Neural progenitor cell (in vitro differentiated cells): Measurements from ENCODE around the gene TBC1D1. TPM values are rescaled to one million over a fixed set of nuclear protein-coding genes. Genes with fewer than 3 reads are reported as not detected.
A peak's percentile ranks its signal among the peaks of the same experiment; 100 is the strongest.

Source experiments
- DNase-seq: peaks from one replicate; pipeline ENCODE4 v3.0.0-alpha.2; 2016; ENCODE audit warnings: low spot score
- H2AFZ ChIP-seq: fragments of 200-600 bp; sonication (generic); replicated peaks from 2 replicates; pipeline ENCODE4 v1.6.1; 2016; ENCODE audit warnings: antibody characterized with exemption
- H3F3A ChIP-seq: fragments of 200-600 bp; sonication (generic); 2 replicates; pipeline ENCODE4 v1.6.1; 2016; ENCODE audit warnings: antibody characterized with exemption, low read depth
- H3K27ac ChIP-seq: fragments of 200-600 bp; sonication (generic); 2 replicates; pipeline ENCODE4 v1.5.1; 2016; ENCODE audit warnings: mild to moderate bottlenecking
- H3K27me3 ChIP-seq: fragments of 200-600 bp; sonication (generic); 2 replicates; pipeline ENCODE4 v1.6.1; 2016; ENCODE audit warnings: mild to moderate bottlenecking, moderate library complexity
- H3K36me3 ChIP-seq: fragments of 200-600 bp; sonication (generic); 2 replicates; pipeline ENCODE4 v1.5.1; 2016
- H3K4me1 ChIP-seq: fragments of 200-600 bp; sonication (generic); 2 replicates; pipeline ENCODE4 v1.6.1; 2016; ENCODE audit warnings: mixed run types
- H3K4me2 ChIP-seq: fragments of 200-600 bp; sonication (generic); 2 replicates; pipeline ENCODE4 v1.6.1; 2016
- H3K4me3 ChIP-seq: fragments of 200-600 bp; sonication (generic); 2 replicates; pipeline ENCODE4 v1.5.1; 2016
- H3K79me2 ChIP-seq: fragments of 200-600 bp; sonication (generic); 2 replicates; pipeline ENCODE4 v1.6.1; 2016; ENCODE audit warnings: low read depth
- H3K9ac ChIP-seq: fragments of 200-600 bp; sonication (generic); 2 replicates; pipeline ENCODE4 v1.6.1; 2016
- H3K9me3 ChIP-seq: fragments of 200-600 bp; sonication (generic); 2 replicates; pipeline ENCODE4 v1.5.1; 2016; ENCODE audit warnings: low read depth
- H4K20me1 ChIP-seq: fragments of 200-600 bp; sonication (generic); 2 replicates; pipeline ENCODE4 v1.6.1; 2016; ENCODE audit warnings: low read depth
- H3K27ac Mint-ChIP-seq: 3 replicates; pipeline ENCODE4 v1.8.0; 2021; ENCODE audit warnings: mixed read lengths
- H3K27me3 Mint-ChIP-seq: 2 replicates; pipeline ENCODE4 v1.8.0; 2022; ENCODE audit warnings: low read depth, mild to moderate bottlenecking, inconsistent platforms, moderate library complexity, mixed read lengths; ENCODE audit not compliant: insufficient read depth
- H3K36me3 Mint-ChIP-seq: 3 replicates; pipeline ENCODE4 v1.8.0; 2021; ENCODE audit warnings: mixed read lengths
- H3K4me1 Mint-ChIP-seq: 3 replicates; pipeline ENCODE4 v1.8.0; 2021; ENCODE audit warnings: mixed read lengths
- H3K4me3 Mint-ChIP-seq: 3 replicates; pipeline ENCODE4 v1.8.0; 2021; ENCODE audit warnings: mild to moderate bottlenecking, moderate library complexity, mixed read lengths
- H3K9me3 Mint-ChIP-seq: 3 replicates; pipeline ENCODE4 v1.8.0; 2020; ENCODE audit warnings: mixed read lengths
- EZH2 ChIP-seq: fragments of 200-600 bp; sonication (generic); IDR thresholded peaks from 2 replicates; pipeline ENCODE4 v1.6.1; 2017; ENCODE audit warnings: antibody characterized with exemption, mild to moderate bottlenecking, moderate library complexity
- EZH2phosphoT487 ChIP-seq: fragments of 200-600 bp; sonication (generic); IDR thresholded peaks from 2 replicates; pipeline ENCODE4 v1.6.1; 2017; ENCODE audit warnings: antibody characterized with exemption
- total RNA-seq: library from RNA; depleted of rRNA; stranded (reverse); fragments of >200 nt; gene quantifications from 2 replicates; pipeline ENCODE4 v1.2.3, GENCODE V29; 2015; ENCODE audit warnings: low replicate concordance
- TF ChIP-seq, protein P1 (sequence below): fragments of 200-600 bp; sonication (generic); IDR thresholded peaks from 2 replicates; pipeline ENCODE4 v1.5.1; 2017; ENCODE audit warnings: antibody characterized with exemption, mild to moderate bottlenecking

The TBC1D1 gene
- total RNA-seq, 1 donor from 2014 or later: 208 TPM

DNA sequence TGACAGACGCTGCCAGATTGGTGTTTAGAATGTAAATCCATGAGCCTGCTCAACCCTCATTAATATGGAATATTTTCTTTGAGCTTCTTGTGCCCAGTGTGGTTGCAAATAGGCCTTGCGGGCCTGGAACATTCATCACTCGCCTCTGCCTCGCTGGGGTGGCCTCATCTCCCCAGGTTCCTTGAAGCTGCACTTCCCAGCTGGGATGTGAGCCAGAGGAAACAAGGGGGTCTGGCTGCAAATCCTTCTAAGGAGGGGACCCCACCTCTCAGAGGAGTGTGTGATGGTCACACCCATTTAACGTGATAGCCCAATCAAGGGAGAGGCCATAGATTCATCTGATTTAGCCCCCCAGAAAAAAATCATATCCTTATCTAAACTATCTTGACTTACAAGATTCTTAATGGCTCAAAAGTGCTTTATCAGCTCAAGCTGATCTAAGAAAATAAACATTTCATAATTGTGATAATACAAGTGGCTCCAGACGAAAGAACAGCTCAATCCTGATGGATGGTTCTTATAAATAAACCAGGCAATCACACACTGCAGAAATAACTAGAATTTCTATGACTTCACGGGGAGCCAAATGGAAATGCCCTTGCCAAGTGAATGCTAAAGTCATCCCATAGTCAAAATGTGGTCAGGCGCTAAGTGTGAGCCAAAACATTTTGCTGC lies 259.2 kb downstream of the TBC1D1 start:
- Mint-ChIP-seq H3K27me3 (peaks cover 9% of the 10 kb centered on the region), H3K4me3 (no peak overlapping the region), H3K36me3 (peaks cover 2% of the 10 kb centered on the region), H3K4me1 (peaks cover 54% of the 10 kb centered on the region), H3K9me3 (peaks cover 2% of the 10 kb centered on the region), H3K27ac (no peak overlapping the region)
- Histone ChIP-seq H4K20me1 (no peaks in the 10 kb centered on the region), H3K27ac (no peak overlapping the region), H3K79me2 (no peaks in the 10 kb centered on the region), H3K9ac (no peak overlapping the region), H2AFZ (no peak overlapping the region), H3K4me2 (no peak overlapping the region), H3K27me3 (no peaks in the 10 kb centered on the region), H3K9me3 (no peaks in the 10 kb centered on the region), H3F3A (no peaks in the 10 kb centered on the region), H3K36me3 (no peaks in the 10 kb centered on the region), H3K4me3 (no peak overlapping the region), H3K4me1 (peaks cover 9% of the 10 kb centered on the region)
- TF ChIP-seq, protein P1, sequence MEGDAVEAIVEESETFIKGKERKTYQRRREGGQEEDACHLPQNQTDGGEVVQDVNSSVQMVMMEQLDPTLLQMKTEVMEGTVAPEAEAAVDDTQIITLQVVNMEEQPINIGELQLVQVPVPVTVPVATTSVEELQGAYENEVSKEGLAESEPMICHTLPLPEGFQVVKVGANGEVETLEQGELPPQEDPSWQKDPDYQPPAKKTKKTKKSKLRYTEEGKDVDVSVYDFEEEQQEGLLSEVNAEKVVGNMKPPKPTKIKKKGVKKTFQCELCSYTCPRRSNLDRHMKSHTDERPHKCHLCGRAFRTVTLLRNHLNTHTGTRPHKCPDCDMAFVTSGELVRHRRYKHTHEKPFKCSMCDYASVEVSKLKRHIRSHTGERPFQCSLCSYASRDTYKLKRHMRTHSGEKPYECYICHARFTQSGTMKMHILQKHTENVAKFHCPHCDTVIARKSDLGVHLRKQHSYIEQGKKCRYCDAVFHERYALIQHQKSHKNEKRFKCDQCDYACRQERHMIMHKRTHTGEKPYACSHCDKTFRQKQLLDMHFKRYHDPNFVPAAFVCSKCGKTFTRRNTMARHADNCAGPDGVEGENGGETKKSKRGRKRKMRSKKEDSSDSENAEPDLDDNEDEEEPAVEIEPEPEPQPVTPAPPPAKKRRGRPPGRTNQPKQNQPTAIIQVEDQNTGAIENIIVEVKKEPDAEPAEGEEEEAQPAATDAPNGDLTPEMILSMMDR: no peak
- TF ChIP-seq EZH2 (no peak), EZH2phosphoT487 (no peak)
- DNase-seq: no peak

DNA sequence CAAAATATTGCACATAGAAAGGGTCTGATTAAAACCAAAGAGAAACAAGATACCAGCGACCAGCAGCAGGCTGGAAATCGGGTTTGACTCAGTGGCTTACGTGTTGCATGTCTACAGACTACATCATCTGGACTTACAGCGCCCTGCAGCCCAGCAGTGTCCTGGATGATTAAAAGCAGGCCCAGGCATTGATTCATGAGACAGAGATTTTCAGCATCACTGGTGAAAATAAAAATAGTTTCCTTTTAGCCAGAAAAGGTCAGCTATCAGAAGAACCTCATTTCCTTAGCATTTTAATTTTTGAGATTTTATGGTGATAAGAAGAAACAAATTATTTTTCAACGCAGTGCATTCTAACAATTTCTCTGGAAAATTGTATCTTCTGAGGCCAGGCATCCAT lies 259.9 kb downstream of the TBC1D1 start:
- Histone ChIP-seq H3K9ac (no peak overlapping the region), H3K4me1 (peaks cover 9% of the 10 kb centered on the region), H3K36me3 (no peaks in the 10 kb centered on the region), H2AFZ (no peak overlapping the region), H3K4me2 (no peak overlapping the region), H3K4me3 (no peak overlapping the region), H3K27ac (no peak overlapping the region), H3K79me2 (no peaks in the 10 kb centered on the region), H3K9me3 (no peaks in the 10 kb centered on the region), H3K27me3 (no peaks in the 10 kb centered on the region), H4K20me1 (no peaks in the 10 kb centered on the region), H3F3A (no peaks in the 10 kb centered on the region)
- no peak for DNase-seq
- Mint-ChIP-seq H3K9me3 (peaks cover 2% of the 10 kb centered on the region), H3K4me1 (peaks cover 57% of the 10 kb centered on the region), H3K4me3 (no peak overlapping the region), H3K36me3 (peaks cover 2% of the 10 kb centered on the region), H3K27me3 (peaks cover 9% of the 10 kb centered on the region), H3K27ac (no peak overlapping the region)
- no peak for TF ChIP-seq EZH2phosphoT487
- TF ChIP-seq, protein P1: no peak
- no peak for TF ChIP-seq EZH2

DNA sequence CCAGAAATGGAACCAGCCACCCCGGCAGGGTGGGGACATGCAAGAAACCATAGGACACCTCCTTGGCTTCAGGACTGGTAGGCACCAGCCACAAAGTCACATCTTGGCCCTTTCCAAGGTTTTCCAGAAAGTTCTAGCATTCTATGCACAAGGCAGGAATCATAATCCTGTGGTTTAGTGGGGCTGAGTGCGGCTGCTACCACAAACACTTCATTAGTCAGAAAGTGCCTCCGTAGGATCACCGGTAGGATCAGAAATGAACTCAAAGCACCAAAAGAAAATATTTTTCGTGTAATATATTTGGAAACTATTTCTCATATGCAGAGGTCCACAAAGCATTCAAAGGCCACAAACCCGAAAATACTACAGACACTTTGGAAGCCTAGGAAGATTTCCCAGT lies 261.0 kb downstream of the TBC1D1 start:
- H3K4me3 Mint-ChIP-seq: no peak overlapping the region
- peaks cover 9% of the 10 kb centered on the region for H3K27me3 Mint-ChIP-seq
- H3K27ac ChIP-seq: no peak overlapping the region
- no peak overlapping the region for H3K4me2 ChIP-seq
- no peaks in the 10 kb centered on the region for H3K27me3 ChIP-seq
- no peaks in the 10 kb centered on the region for H4K20me1 ChIP-seq
- H3K9me3 Mint-ChIP-seq: peaks cover 2% of the 10 kb centered on the region
- H3K9ac ChIP-seq: no peak overlapping the region
- H3K9me3 ChIP-seq: no peaks in the 10 kb centered on the region
- H3K36me3 ChIP-seq: no peaks in the 10 kb centered on the region
- no peaks in the 10 kb centered on the region for H3K79me2 ChIP-seq
- H3K36me3 Mint-ChIP-seq: peaks cover 2% of the 10 kb centered on the region
- H3K4me1 ChIP-seq: peaks cover 9% of the 10 kb centered on the region
- peak overlapping the region; percentile 76 for H3K27ac Mint-ChIP-seq
- peaks cover 61% of the 10 kb centered on the region for H3K4me1 Mint-ChIP-seq
- DNase-seq: no peak
- no peak overlapping the region for H3K4me3 ChIP-seq
- no peak overlapping the region for H2AFZ ChIP-seq
- no peak for TF ChIP-seq EZH2phosphoT487
- no peaks in the 10 kb centered on the region for H3F3A ChIP-seq

DNA sequence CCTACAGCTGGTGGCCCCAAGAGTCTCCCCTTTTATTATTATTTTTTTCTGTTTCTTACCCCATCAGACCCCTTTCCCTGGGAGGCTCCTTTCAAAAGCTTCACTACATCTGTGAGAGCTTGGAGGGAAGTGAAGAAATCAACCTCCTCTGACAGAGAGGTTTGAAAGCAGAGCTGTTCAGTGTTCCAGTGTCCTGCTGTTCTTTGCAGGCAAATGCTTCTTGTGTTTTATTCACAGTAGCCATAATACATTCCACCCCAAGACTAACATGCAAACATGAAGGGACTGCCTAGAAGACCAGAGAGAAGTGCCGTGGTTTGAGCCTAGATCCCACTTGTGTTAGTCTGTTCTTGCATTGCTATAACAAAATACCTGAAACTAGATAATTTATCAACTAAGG lies 261.4 kb downstream of the TBC1D1 start:
- TF ChIP-seq, protein P1: no peak
- TF ChIP-seq EZH2 (no peak), EZH2phosphoT487 (no peak)
- peak overlapping the region; percentile 27 for H2AFZ ChIP-seq
- no peak for DNase-seq
- no peaks in the 10 kb centered on the region for H3F3A ChIP-seq
- H3K27ac ChIP-seq: no peak overlapping the region
- no peak overlapping the region for H3K4me3 ChIP-seq
- peak overlapping the region; percentile 95 for H3K27ac Mint-ChIP-seq
- no peaks in the 10 kb centered on the region for H3K79me2 ChIP-seq
- no peaks in the 10 kb centered on the region for H3K9me3 ChIP-seq
- peaks cover 2% of the 10 kb centered on the region for H3K36me3 Mint-ChIP-seq
- H3K27me3 Mint-ChIP-seq: peaks cover 9% of the 10 kb centered on the region
- no peak overlapping the region for H3K9ac ChIP-seq
- H3K36me3 ChIP-seq: no peaks in the 10 kb centered on the region
- H4K20me1 ChIP-seq: no peaks in the 10 kb centered on the region
- peak overlapping the region; percentile 9 for H3K4me3 Mint-ChIP-seq
- H3K4me1 Mint-ChIP-seq: peaks cover 61% of the 10 kb centered on the region
- no peak overlapping the region for H3K4me2 ChIP-seq
- H3K9me3 Mint-ChIP-seq: peaks cover 2% of the 10 kb centered on the region
- H3K4me1 ChIP-seq: peaks cover 9% of the 10 kb centered on the region
- no peaks in the 10 kb centered on the region for H3K27me3 ChIP-seq
